H1 (cell line): ENCODE results near the gene DUSP11. TPM values are rescaled to one million over a fixed set of nuclear protein-coding genes. Genes with fewer than 3 reads are reported as not detected.

ENCODE experiments used
- CBX5 ChIP-seq: fragments of 300-800, 300-1000 bp; sonication (generic); IDR thresholded peaks from 2 replicates; pipeline ENCODE4 v1.7.1; 2016; ENCODE audit warnings: antibody characterized with exemption, low read length, low read depth
- GABPA ChIP-seq: IDR thresholded peaks from 2 replicates; pipeline ENCODE4 v1.6.1; 2011; ENCODE audit warnings: mild to moderate bottlenecking, low read length, moderate library complexity, borderline replicate concordance; ENCODE audit not compliant: insufficient read depth
- MAFK ChIP-seq: IDR thresholded peaks from 2 replicates; pipeline ENCODE4 v1.6.1; 2012; ENCODE audit warnings: low read depth, mild to moderate bottlenecking, improper control_type of control experiment, low read length
- polyA plus RNA-seq, 7 experiments: library from polyadenylated mRNA; depleted of rRNA in 3 of 7; stranded (reverse) in 5 of 7; unstranded in 2 of 7; fragments of >200 nt in 5 of 7; fragments of 200-250 nt in 2 of 7; gene quantifications; 1 replicate in 5 of 7; 2 replicates in 1 of 7; 4 replicates in 1 of 7; pipeline versions ENCODE4 v1.2.1 to v1.2.3, GENCODE V29; 2011 to 2013; ENCODE audit warnings: missing spikeins in 2 of 7, mixed read lengths in 2 of 7
- total RNA-seq: library from RNA; stranded (reverse); fragmentation: NEBNext Ultra II Directional; extraction: Animal tissue kit (Norgen Biotek cat#: 25700); gene quantifications from 2 replicates; pipeline ENCODE4 v1.2.1, GENCODE V29; 2021
- TF ChIP-seq, protein P1 (sequence below): IDR thresholded peaks from 2 replicates; pipeline ENCODE4 v1.6.1; 2012; ENCODE audit warnings: inconsistent platforms

The DUSP11 gene
- total and polyA plus RNA-seq, 2 of the 8 experiments (the other 6 are each of a cell fraction or from before 2014, with no cell fraction given): 12.2 to 19.1 TPM

DNA sequence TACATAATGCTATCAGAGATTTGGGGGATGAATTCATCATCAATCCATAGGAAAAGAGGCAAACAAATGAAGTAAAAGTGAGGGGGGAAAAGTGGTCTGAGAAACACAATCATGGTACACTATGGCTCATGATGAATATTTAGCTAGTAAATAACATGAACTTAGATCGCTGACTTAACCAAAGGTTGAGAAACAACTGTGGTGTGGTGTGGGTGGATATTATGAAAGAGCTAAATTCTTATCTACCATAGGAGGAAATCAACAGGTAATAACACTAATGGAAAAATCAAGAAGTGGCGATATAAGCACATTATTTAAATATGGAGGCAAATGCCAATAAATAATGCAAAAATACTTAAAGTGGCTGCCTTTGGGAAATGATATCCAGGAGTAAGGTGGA lies 30.6 kb downstream of the DUSP11 start (continued):
- TF ChIP-seq MAFK (no peak), GABPA (no peak), CBX5 (no peak)
- TF ChIP-seq, protein P1, sequence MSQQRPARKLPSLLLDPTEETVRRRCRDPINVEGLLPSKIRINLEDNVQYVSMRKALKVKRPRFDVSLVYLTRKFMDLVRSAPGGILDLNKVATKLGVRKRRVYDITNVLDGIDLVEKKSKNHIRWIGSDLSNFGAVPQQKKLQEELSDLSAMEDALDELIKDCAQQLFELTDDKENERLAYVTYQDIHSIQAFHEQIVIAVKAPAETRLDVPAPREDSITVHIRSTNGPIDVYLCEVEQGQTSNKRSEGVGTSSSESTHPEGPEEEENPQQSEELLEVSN: no peak
